Activated CD4-positive, alpha-beta T cell treated with anti-CD3 and anti-CD28 coated beads for 24 hours (primary cell): ENCODE data around the gene KIAA0232.

Source experiments
- DNase-seq, 2 donors: peaks; one replicate each; pipeline ENCODE4 v3.0.0-alpha.2; 2020; ENCODE audit warnings: low read depth in 2 of 2

Gene KIAA0232

GRCh38 chr4:6782147-6782845 lies at the start of gene KIAA0232:
KIAA0232 (plus strand) TSS chr4:6782727; CDS start chr4:6824454, 41,727 bp downstream.
- DNase-seq, result peak; percentile 85 to 86

- DNase-seq, result no peak
Measured at GRCh38 chr4:6733358-6734164, 49.0 kb upstream of the KIAA0232 start.

- no peak for DNase-seq
Measured at GRCh38 chr4:6734165-6734786, 48.3 kb upstream of the KIAA0232 start.

- no peak for DNase-seq
Measured at GRCh38 chr4:6739920-6740319, 42.6 kb upstream of the KIAA0232 start.

GRCh38 chr4:6740347-6740746 lies 42.2 kb upstream of the KIAA0232 start:
- DNase-seq, result no peak

GRCh38 chr4:6742507-6742906 lies 40.0 kb upstream of the KIAA0232 start:
- no peak for DNase-seq

- DNase-seq, result no peak
Measured at GRCh38 chr4:6742989-6743388, 39.5 kb upstream of the KIAA0232 start.

- no peak for DNase-seq
Measured at GRCh38 chr4:6746721-6747293, 35.7 kb upstream of the KIAA0232 start.

GRCh38 chr4:6747294-6748051 lies 35.1 kb upstream of the KIAA0232 start:
- DNase-seq, result no peak

GRCh38 chr4:6748286-6748685 lies 34.2 kb upstream of the KIAA0232 start:
- DNase-seq, result no peak

GRCh38 chr4:6749340-6750171 lies 33.0 kb upstream of the KIAA0232 start:
- DNase-seq, result no peak

- no peak for DNase-seq
Measured at GRCh38 chr4:6750286-6751221, 32.0 kb upstream of the KIAA0232 start.

- DNase-seq, result no peak
Measured at GRCh38 chr4:6751611-6752485, 30.7 kb upstream of the KIAA0232 start.

GRCh38 chr4:6752486-6752829 lies 30.1 kb upstream of the KIAA0232 start:
- no peak for DNase-seq

- DNase-seq, result no peak
Measured at GRCh38 chr4:6753103-6753560, 29.4 kb upstream of the KIAA0232 start.

GRCh38 chr4:6753891-6754290 lies 28.6 kb upstream of the KIAA0232 start:
- no peak for DNase-seq

GRCh38 chr4:6754481-6755087 lies 27.9 kb upstream of the KIAA0232 start:
- no peak for DNase-seq

- no peak for DNase-seq
Measured at GRCh38 chr4:6755088-6755753, 27.3 kb upstream of the KIAA0232 start.
